SU-DHL-6 (cell line): ENCODE results near the gene MYOG.

Experiments used
- H2AFZ ChIP-seq: fragments of 200-600 bp; sonication (generic); 2 replicates; pipeline ENCODE4 v1.6.1; 2014; ENCODE audit warnings: low read depth, mild to moderate bottlenecking, moderate library complexity, mixed read lengths, antibody characterized with exemption, low read length; ENCODE audit not compliant: severe bottlenecking
- H3F3A ChIP-seq: fragments of 200-600 bp; shearing (Covaris generic); 2 replicates; pipeline ENCODE4 v1.6.0; 2016; ENCODE audit warnings: antibody characterized with exemption, mild to moderate bottlenecking; ENCODE audit not compliant: insufficient read depth
- H3K27ac ChIP-seq: fragments of 200-600 bp; sonication (generic); 2 replicates; pipeline ENCODE4 v1.5.1; 2016; ENCODE audit warnings: low read depth, mild to moderate bottlenecking, low read length, moderate library complexity, mixed read lengths
- H3K27me3 ChIP-seq: fragments of 200-600 bp; sonication (generic), shearing (Covaris generic); 2 replicates; pipeline ENCODE4 v1.6.0; 2014; ENCODE audit warnings: mild to moderate bottlenecking, low read length
- H3K36me3 ChIP-seq: fragments of 200-600 bp; sonication (generic); 2 replicates; pipeline ENCODE4 v1.6.1; 2014; ENCODE audit warnings: mild to moderate bottlenecking, low read length, mixed read lengths
- H3K4me2 ChIP-seq: fragments of 300-600, 200-600 bp; shearing (Covaris generic), sonication (generic); 2 replicates; pipeline ENCODE4 v1.6.0; 2014; ENCODE audit warnings: low read length, low read depth, mild to moderate bottlenecking; ENCODE audit not compliant: poor library complexity, severe bottlenecking
- H3K4me3 ChIP-seq: fragments of 200-600 bp; sonication (generic); 2 replicates; pipeline ENCODE4 v1.5.1; 2014; ENCODE audit warnings: antibody characterized with exemption, low read length, mild to moderate bottlenecking, mixed read lengths; ENCODE audit not compliant: insufficient read depth, poor library complexity, severe bottlenecking
- H3K79me2 ChIP-seq: fragments of 200-600 bp; sonication (generic); 2 replicates; pipeline ENCODE4 v1.6.1; 2014; ENCODE audit warnings: mild to moderate bottlenecking, low read length, moderate library complexity; ENCODE audit not compliant: insufficient read depth
- H3K9ac ChIP-seq: fragments of 200-600 bp; sonication (generic); 2 replicates; pipeline ENCODE4 v1.7.0; 2014; ENCODE audit warnings: mild to moderate bottlenecking, low read length
- H3K9me2 ChIP-seq: fragments of 200-600 bp; sonication (generic); replicated peaks from 2 replicates; pipeline ENCODE4 v1.6.1; 2014; ENCODE audit warnings: low read length; ENCODE audit not compliant: insufficient read depth
- H3K9me3 ChIP-seq: fragments of 200-600 bp; sonication (generic); 2 replicates; pipeline ENCODE4 v1.6.1; 2014; ENCODE audit warnings: low read length, mixed read lengths; ENCODE audit not compliant: insufficient read depth
- H4K20me1 ChIP-seq: fragments of 200-600 bp; sonication (generic); 2 replicates; pipeline ENCODE4 v1.6.1; 2014; ENCODE audit warnings: low read depth, mild to moderate bottlenecking, antibody characterized with exemption, low read length, moderate library complexity, mixed read lengths
- CTCF ChIP-seq: fragments of 200-600 bp; sonication (generic); IDR thresholded peaks from one replicate; pipeline ENCODE4 v1.5.1; 2017; ENCODE audit warnings: antibody characterized with exemption, mild to moderate bottlenecking, low read length, moderate library complexity; ENCODE audit not compliant: insufficient read depth, poor library complexity, severe bottlenecking
- EZH2phosphoT487 ChIP-seq: fragments of 200-600 bp; sonication (generic), shearing (Covaris generic); conservative IDR thresholded peaks from 2 replicates; pipeline ENCODE4 v1.6.1; 2018; ENCODE audit warnings: mild to moderate bottlenecking, antibody characterized with exemption, low read length, moderate library complexity, mixed read lengths

Gene MYOG

GRCh38 chr1:203038891-203039608 is 46.8 kb downstream of the MYOG start:
- Histone ChIP-seq H4K20me1 (no peaks in the 10 kb centered on the region), H2AFZ (no peak overlapping the region), H3K9me2 (no peaks in the 10 kb centered on the region), H3K79me2 (no peaks in the 10 kb centered on the region), H3K36me3 (no peaks in the 10 kb centered on the region), H3K27me3 (no peaks in the 10 kb centered on the region), H3F3A (no peaks in the 10 kb centered on the region), H3K9me3 (no peaks in the 10 kb centered on the region), H3K27ac (no peak overlapping the region), H3K4me2 (no peak overlapping the region), H3K4me3 (no peak overlapping the region), H3K9ac (no peak overlapping the region)
- TF ChIP-seq EZH2phosphoT487, result no peak
- peak; percentile 93 for TF ChIP-seq CTCF

DNA sequence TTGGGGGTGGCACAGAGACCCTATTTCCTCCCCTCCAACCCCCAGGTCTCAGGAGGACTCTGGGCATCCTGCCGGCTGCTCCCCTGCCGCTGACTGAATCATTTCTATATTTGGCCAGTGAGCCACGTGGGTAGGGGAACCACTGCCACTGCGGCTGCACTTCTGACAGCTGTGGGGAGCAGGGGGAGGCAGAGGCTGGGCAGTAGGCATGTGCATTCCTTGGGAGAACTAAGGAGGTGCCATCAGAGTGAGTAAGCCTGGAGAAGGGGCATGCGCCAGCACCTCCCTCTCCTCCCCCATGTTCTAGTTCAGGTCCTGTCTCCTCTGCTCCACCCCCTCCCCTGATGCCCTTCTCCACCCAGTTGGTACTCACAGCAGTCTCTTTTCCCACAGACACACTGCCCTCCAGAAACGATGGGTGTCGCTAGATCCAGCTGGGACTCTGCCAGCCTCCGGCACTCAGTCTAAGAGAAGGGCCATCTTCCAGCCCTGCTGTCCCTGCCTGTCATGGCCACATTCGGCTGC is 47.5 kb downstream of the MYOG start:
- no peaks in the 10 kb centered on the region for H3F3A ChIP-seq
- H3K27me3 ChIP-seq, result no peaks in the 10 kb centered on the region
- H3K9me3 ChIP-seq, result no peaks in the 10 kb centered on the region
- no peaks in the 10 kb centered on the region for H3K9me2 ChIP-seq
- no peak overlapping the region for H3K27ac ChIP-seq
- H3K9ac ChIP-seq, result no peak overlapping the region
- TF ChIP-seq CTCF (no peak), EZH2phosphoT487 (no peak)
- no peak overlapping the region for H2AFZ ChIP-seq
- no peak overlapping the region for H3K4me2 ChIP-seq
- H4K20me1 ChIP-seq, result no peaks in the 10 kb centered on the region
- H3K4me3 ChIP-seq, result no peak overlapping the region
- H3K79me2 ChIP-seq, result no peaks in the 10 kb centered on the region
- no peaks in the 10 kb centered on the region for H3K36me3 ChIP-seq

DNA sequence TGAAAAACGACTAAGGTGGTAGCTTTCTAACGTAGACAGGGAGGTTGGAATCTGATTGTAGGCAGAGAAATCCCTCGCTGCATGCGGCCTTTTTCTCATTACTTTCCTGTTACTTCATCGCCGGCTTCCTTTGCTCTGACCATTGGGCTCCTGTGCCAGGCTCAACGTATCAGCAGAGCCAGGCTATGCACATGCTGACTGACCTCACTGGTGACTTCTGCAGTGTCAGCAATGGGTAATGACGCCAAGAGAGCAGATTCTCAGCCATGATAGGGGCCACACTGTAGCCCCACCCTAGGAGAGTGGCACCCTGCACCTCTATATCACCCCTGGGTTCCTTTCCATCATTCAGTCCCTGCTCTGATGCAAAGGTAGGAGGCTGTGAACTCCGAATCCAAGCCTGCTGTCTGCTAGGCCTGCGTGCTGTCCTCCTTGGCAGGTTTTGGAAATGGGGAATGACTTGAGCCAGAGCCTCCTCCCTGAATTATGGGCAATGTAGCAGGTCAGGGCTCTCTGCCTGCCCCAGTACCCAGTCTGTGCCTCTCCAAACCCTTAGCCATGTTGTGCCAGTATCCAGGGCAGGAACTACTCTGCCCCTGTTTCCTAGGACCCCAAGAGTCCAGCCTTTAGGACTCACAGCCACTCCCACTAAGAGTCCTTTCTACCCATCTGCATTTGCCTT is 48.2 kb downstream of the MYOG start:
- Histone ChIP-seq H3F3A (no peaks in the 10 kb centered on the region), H3K4me3 (no peak overlapping the region), H3K9me3 (no peaks in the 10 kb centered on the region), H3K9me2 (no peaks in the 10 kb centered on the region), H4K20me1 (no peaks in the 10 kb centered on the region), H3K9ac (no peak overlapping the region), H3K4me2 (no peak overlapping the region), H3K36me3 (no peaks in the 10 kb centered on the region), H3K27ac (no peak overlapping the region), H3K79me2 (no peaks in the 10 kb centered on the region), H2AFZ (no peak overlapping the region), H3K27me3 (no peaks in the 10 kb centered on the region)
- TF ChIP-seq CTCF (no peak), EZH2phosphoT487 (no peak)
